Activated naive CD4-positive, alpha-beta T cell treated with anti-CD3 and anti-CD28 coated beads, Interleukin-2, amount 50 U/mL, for 24 hours (primary cell): Measurements from ENCODE around the gene UBALD1.
"Not testable (repeated sequence)": the region's sequence is repeated elsewhere in the genome, so short reads cannot be mapped to it uniquely, and the experiment has no call there.

ENCODE experiments used
- H3K27ac Mint-ChIP-seq: one replicate; pipeline ENCODE4 v1.8.0; 2021; ENCODE audit warnings: mild to moderate bottlenecking, mixed read lengths
- H3K27me3 Mint-ChIP-seq: one replicate; pipeline ENCODE4 v1.8.0; 2021; ENCODE audit warnings: mixed read lengths
- H3K36me3 Mint-ChIP-seq: one replicate; pipeline ENCODE4 v1.8.0; 2021; ENCODE audit warnings: mixed read lengths
- H3K4me1 Mint-ChIP-seq: one replicate; pipeline ENCODE4 v1.8.0; 2021; ENCODE audit warnings: mixed read lengths
- H3K4me3 Mint-ChIP-seq: one replicate; pipeline ENCODE4 v1.8.0; 2021; ENCODE audit warnings: mild to moderate bottlenecking, mixed read lengths
- H3K9me3 Mint-ChIP-seq: one replicate; pipeline ENCODE4 v1.8.0; 2021; ENCODE audit warnings: mixed read lengths

The UBALD1 gene

DNA sequence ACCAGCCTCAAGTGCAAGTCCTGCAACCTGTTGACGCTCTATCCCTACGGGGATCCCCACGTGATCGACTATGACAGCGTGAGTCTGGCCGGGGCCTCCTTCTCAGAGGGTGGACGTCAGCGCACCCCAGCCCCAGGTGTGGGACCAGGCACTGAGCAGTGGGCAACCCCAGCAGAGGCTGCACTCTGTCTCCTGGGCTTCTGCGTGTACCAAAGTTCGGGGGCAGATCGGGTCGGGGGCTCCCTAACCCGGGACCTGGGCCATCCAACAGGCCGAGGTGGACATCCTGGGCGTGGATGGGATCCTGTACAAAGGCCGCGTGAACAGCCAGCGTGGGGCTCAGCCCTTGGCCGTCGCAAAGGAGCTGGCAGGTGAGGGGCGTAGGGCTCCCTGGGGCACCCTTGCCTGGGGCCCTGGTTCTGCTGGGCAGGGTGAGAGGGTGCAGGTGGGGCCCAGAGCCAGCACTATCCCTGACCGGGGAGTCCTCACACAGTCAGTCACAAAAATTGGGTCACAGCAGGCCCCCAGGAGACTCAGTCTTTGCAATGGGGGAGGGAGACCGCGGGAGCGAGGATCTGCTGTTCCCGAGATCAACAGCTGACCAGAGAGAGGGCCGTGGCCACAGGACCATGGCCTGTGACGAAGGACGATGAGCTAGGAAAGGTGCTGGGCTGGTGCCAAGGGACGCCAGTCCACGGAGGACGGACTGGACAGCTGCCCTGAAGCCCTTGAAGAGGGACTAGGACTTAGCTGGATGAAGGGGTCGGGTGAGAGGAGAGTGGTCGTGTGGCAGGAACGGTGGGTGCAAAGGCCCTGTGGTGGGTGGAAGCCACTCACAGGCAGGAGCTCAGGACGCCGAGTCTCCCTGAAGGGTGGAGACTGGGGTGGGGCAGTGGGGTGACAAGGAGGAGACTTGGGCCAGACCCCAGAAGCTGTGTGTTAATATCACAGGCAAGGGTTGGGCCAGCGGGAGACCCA, 20.0 kb downstream of the UBALD1 start:
- no peaks in the 10 kb centered on the region for H3K4me1 Mint-ChIP-seq
- no peak overlapping the region for H3K27ac Mint-ChIP-seq

DNA sequence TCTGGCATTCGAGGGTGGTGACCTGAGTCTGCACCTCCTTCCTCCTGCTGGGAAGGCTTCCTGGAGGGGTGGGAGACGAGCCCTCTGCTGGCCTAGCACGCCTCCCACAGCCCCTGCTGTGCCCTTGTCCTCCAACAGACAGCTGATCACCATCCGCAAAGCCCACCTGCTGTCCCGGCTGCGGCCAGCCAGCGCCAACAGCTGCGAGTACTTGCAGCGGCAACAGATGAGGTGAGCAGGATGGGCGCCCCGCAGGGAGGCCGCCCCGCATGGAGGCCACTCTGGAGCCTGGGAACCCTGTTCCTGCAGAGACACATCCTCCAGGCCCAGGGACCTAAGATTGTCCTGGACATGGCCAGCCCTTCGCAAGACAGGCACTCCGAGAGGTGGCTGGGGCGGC, 21.6 kb downstream of the UBALD1 start:
- Mint-ChIP-seq H3K4me1 (no peaks in the 10 kb centered on the region), H3K27me3 (no peaks in the 10 kb centered on the region), H3K9me3 (no peaks in the 10 kb centered on the region), H3K27ac (no peak overlapping the region), H3K4me3 (no peak overlapping the region), H3K36me3 (no peaks in the 10 kb centered on the region)

More for the DNA sequence above, 20.0 kb downstream of the UBALD1 start:
- Mint-ChIP-seq H3K4me3 (no peak overlapping the region), H3K9me3 (no peaks in the 10 kb centered on the region), H3K36me3 (no peaks in the 10 kb centered on the region), H3K27me3 (no peaks in the 10 kb centered on the region)

DNA sequence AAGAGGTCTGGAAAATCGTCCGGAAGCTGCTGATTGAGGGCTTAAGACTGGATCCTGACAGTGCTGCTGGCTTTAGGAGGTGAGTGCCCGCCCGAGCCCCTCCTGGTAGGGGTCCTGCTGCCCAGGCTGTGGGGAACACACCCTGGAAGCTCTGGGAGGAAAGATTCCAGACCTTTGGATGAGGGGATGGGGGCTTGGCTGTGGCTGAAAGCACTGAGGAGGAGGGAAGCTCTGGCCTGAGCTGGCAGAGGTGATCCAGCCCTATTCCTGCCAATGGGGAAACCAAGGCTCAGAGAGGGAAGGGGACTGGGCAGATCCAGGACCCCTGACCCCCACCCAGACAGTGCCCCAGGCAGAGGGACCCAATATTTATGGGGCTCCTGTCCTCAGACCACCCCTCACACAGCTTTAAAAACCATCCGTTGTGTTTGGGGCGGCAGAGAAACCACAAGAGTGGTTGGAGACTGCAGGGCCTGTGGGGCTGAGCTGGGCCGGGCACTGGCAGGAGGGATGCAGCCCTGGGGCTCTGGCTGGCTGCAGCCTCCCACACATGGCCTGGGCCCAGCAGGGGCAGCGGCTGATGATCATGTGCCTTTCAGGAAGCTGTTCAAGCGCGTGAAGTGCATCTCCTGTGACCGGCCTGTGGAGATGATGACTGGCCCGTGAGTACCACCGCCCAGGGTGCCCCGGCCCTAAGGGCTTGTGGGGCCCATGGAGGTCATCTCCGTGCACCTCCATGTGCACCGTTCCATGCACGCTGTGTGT, 22.8 kb downstream of the UBALD1 start:
- Mint-ChIP-seq H3K4me1 (no peaks in the 10 kb centered on the region), H3K36me3 (no peaks in the 10 kb centered on the region), H3K4me3 (no peak overlapping the region), H3K27me3 (no peaks in the 10 kb centered on the region), H3K9me3 (no peaks in the 10 kb centered on the region), H3K27ac (no peak overlapping the region)

DNA sequence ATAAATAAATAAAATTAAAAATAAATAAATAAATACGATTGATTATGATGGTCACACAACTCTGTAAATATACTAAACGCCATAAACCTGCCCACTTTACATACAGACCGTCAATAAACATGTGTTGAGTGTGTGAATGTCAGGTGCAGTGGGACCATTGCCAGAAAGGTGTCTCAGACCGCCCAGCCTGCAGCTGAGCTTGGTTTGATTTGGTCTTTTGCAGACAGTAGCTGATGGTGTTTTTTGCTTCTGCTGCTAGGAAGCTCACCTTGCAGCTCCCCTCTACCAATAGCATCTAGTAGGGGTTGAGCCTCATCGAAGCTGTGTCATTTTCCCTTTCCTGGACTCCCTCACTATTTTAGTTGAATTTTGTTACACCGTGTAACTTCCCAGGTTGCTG, 23.5 kb downstream of the UBALD1 start:
- Mint-ChIP-seq H3K9me3 (no peaks in the 10 kb centered on the region), H3K4me1 (no peaks in the 10 kb centered on the region), H3K27me3 (no peaks in the 10 kb centered on the region), H3K27ac (no peak overlapping the region), H3K36me3 (no peaks in the 10 kb centered on the region), H3K4me3 (no peak overlapping the region)

DNA sequence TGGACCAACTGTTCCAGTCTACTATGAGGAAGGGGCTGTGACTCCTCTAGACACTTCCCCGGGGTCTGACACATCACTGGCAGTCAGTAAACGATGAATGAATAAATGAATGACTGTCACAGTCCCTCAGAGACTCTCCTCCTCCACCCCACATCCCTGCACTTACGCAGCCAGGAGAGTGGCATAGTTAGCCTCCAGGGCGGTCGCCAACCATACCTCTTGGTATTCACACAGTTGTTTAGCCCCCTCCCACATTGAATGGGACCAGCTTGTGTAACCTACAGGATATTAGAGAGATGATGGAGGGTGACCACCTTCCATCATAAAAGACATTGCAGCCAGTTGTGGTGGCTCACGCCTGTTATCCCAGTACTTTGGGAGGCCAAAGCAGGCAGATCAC, 25.7 kb downstream of the UBALD1 start:
- H3K36me3 Mint-ChIP-seq, result no peaks in the 10 kb centered on the region
- no peaks in the 10 kb centered on the region for H3K9me3 Mint-ChIP-seq
- peaks cover 4% of the 10 kb centered on the region for H3K4me1 Mint-ChIP-seq
- H3K27ac Mint-ChIP-seq, result no peak overlapping the region
- no peak overlapping the region for H3K4me3 Mint-ChIP-seq
- H3K27me3 Mint-ChIP-seq, result peaks cover 3% of the 10 kb centered on the region

DNA sequence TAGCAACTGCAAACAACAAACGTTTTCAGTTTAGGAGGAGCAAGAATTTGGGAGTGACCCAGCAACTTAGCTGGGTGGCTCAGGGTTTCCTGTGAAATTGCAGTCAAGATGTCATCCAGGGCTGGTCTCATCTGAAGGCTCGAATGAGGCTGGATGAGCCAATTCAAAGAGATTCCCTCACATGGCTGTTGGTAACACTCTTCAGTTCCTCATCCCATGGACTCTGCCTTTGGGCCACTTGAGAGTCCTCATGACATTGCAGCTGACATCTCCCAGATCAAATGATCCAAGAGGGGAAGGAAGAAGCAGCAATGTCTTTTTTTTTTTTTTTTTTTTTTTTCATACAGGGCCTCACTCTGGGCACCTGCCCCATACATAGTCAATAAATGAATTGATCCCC, 26.3 kb downstream of the UBALD1 start:
- H3K27ac Mint-ChIP-seq, result no peak overlapping the region
- H3K4me1 Mint-ChIP-seq, result peaks cover 4% of the 10 kb centered on the region
- H3K27me3 Mint-ChIP-seq, result peaks cover 3% of the 10 kb centered on the region
- no peak overlapping the region for H3K4me3 Mint-ChIP-seq
- H3K36me3 Mint-ChIP-seq, result no peaks in the 10 kb centered on the region
- H3K9me3 Mint-ChIP-seq, result no peaks in the 10 kb centered on the region

DNA sequence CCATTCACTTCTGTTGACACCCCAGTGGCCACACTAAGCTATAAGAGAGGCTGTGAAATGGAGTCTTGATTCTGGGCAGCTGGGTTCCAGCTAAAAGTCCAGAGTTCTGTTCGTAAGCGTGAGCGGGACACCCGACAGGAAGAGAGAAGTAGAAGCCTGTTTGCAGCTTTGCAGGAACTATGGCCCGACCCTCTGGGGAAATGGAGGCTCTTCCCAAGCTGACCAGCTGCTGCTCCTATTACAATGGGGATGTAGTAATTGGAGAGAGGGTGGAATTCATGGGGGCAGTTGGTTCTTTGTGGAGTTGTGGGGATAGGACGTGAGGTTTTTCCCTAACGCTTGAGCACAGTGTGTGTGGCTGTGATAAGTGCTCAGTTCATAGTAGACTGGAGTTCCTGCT, 28.4 kb downstream of the UBALD1 start:
- Mint-ChIP-seq H3K4me3 (no peak overlapping the region), H3K27me3 (peaks cover 3% of the 10 kb centered on the region), H3K4me1 (peaks cover 4% of the 10 kb centered on the region), H3K36me3 (no peaks in the 10 kb centered on the region), H3K27ac (no peak overlapping the region), H3K9me3 (no peaks in the 10 kb centered on the region)

DNA sequence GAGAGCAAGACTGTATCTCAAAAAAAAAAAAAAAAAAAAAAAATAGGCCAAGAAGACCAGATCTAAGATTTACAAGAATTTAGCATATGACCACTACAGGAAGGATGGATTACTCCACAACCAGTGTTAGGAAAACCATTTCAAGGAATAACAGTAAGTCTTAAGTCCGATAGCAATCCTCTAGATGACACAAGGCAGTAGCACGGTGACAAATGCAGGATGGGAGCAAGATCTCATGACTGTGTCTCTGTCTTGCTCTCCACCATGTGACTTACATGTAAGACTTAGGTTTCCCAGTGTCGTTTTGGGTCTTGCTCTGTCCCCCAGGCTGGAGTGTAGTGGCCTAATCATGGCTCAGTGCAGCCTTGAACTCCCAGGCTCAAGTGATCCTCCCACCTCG, 30.8 kb downstream of the UBALD1 start:
- Mint-ChIP-seq H3K27ac (no peak overlapping the region), H3K36me3 (no peaks in the 10 kb centered on the region), H3K4me3 (no peak overlapping the region), H3K9me3 (no peaks in the 10 kb centered on the region), H3K4me1 (peaks cover 4% of the 10 kb centered on the region), H3K27me3 (peaks cover 3% of the 10 kb centered on the region)

DNA sequence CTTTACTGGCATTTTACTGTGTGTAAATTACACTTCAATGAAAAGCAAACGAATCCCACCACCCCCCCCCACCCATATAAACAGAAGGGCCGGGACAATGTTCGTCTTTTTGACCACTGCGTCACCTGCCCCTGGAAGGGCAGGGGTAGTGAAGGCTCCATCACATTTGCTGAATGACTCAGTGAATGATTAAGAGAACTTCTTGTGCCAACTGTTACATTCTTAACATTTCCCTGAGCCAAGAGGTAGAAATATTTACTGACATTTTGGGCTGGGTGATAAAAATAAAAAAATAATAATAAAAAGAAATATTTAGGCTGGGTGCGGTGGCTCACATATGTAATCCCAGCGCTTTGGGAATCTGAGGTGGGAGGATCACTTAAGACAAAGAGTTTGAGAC, 34.4 kb downstream of the UBALD1 start:
- Mint-ChIP-seq H3K36me3 (no peaks in the 10 kb centered on the region), H3K27me3 (no peaks in the 10 kb centered on the region), H3K4me1 (no peaks in the 10 kb centered on the region), H3K27ac (no peak overlapping the region), H3K4me3 (no peak overlapping the region), H3K9me3 (no peaks in the 10 kb centered on the region)

DNA sequence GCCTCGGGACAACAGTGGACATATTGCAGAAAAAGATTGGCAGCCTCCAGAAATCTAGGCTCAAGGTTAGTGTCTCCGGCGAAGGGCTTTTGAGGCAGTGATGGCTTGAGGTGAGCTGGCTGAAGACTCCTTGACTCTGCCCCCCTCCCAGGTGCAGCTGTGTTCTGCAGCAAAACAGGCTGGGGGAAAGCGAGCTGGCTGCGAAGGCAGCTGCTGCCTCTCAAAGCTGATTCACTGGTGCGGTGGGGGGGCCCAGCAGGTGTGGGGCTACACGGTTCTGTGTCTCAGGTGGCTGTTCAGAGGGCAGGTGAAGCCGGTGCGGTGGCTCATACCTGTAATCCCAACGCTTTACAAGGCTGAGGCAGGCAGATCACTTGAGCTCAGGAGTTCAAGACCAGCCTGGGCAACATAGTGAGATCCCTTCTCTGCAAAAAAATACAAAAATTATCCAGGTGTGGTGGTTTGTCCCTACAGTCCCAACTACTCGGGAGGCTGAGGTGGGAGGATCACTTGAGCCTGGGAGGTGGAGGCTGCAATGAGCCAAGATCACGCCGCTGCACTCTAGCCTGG, 35.6 kb downstream of the UBALD1 start:
- no peaks in the 10 kb centered on the region for H3K4me1 Mint-ChIP-seq
- H3K27me3 Mint-ChIP-seq, result no peaks in the 10 kb centered on the region
- H3K4me3 Mint-ChIP-seq, result no peak overlapping the region
- no peaks in the 10 kb centered on the region for H3K36me3 Mint-ChIP-seq
- H3K9me3 Mint-ChIP-seq, result no peaks in the 10 kb centered on the region
- no peak overlapping the region for H3K27ac Mint-ChIP-seq

DNA sequence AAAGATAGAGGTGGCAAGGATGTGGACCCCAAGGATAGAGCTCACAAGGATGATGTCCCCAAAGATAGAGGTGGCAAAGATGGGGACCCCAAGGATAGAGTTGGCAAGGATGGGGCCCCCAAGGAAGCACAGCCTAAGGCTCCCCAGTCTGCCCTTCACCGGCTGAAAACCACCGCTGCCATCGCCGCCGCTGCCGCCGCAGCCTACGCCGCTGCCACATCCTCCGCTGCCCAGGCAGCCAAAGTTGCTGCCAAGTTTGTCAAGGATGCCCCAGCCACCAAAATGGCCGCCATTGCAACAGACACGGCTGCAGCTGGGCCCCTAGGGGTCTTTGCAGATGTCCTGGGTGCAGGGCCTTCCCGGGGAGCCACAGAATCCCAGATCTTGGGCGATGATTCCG, 38.7 kb downstream of the UBALD1 start:
- Mint-ChIP-seq H3K27me3 (no peaks in the 10 kb centered on the region), H3K27ac (no peak overlapping the region), H3K4me1 (no peaks in the 10 kb centered on the region), H3K9me3 (no peaks in the 10 kb centered on the region), H3K4me3 (no peak overlapping the region), H3K36me3 (no peaks in the 10 kb centered on the region)

DNA sequence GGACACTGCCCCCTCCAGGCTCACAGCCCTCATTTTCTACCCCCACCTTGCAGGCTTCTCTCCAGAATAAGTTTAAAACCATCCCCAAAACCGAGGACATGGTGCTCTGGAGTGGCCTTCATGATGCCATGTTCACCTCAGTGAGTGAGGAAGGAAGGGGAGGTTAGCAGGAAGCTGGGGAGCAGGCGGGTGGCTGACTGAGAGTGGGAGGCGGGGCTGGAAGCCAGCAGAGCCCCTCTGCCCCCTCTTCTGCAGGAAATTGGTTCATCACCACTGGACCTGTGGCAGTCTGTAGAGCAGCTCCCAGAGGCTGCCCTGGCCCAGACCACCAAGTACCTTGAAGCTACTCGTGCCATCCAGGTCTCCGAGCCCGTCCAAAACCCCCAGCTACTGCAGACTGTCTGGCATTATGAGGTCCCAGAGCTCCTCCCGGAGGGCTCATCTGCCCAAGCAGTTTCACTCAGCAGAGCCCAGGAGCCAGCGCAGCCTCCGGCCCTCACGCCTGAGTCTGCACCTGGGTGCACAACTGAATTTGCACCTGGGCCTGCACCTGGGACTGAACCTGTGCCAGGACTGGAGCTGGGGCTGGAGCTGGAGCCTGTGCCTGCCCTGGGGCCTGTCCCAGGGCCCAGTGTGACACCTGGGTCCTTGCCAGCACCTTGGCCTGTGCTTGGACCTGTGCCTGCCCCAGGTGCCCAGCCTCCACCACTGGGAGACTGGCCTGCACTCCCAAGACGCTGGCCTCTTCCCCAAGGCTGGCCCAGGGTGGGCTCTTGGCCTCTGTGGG, 39.6 kb downstream of the UBALD1 start:
- no peaks in the 10 kb centered on the region for H3K27me3 Mint-ChIP-seq
- no peaks in the 10 kb centered on the region for H3K36me3 Mint-ChIP-seq
- no peaks in the 10 kb centered on the region for H3K4me1 Mint-ChIP-seq
- H3K27ac Mint-ChIP-seq, result no peak overlapping the region
- no peak overlapping the region for H3K4me3 Mint-ChIP-seq
- H3K9me3 Mint-ChIP-seq, result no peaks in the 10 kb centered on the region

DNA sequence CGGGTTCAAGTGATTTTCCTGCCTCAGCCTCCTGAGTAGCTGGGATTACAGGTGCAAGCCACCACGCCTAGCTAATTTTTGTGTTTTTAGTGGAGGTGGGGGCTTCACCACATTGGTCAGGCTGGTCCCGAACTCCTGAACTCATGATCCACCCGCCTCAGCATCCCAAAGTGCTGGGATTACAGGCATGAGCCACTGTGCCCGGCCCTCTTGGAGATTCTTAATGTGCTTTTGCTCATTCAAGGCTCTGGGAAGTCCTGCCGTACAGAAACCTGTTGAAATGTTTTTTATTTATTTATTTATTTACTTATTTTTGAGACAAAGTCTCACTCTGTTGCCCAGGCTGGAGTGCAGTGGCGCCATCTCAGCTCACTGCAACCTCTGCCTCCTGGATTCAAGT, 40.8 kb downstream of the UBALD1 start:
- H3K4me3 Mint-ChIP-seq, H3K27ac Mint-ChIP-seq, H3K27me3 Mint-ChIP-seq, H3K36me3 Mint-ChIP-seq, H3K4me1 Mint-ChIP-seq, H3K9me3 Mint-ChIP-seq: not testable (repeated sequence)

DNA sequence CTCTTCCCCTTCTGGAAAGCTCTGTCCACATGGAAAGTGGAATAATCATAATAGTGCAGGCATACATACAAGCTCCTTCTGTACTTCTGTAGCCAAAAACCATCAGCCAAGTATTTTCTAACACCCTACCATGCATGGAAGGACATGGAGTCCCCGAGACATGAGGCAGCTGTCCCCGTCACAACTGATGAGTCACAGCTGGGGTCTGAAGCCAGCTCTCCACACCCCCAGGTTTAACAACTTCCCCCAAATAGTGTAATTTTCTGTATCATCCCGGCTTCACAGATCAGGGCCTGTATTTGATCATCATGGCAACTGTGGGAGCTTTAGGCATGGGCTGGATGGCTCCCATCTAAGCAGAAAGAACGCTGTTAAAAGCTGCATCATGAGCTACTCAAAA, 42.0 kb downstream of the UBALD1 start:
- no peaks in the 10 kb centered on the region for H3K36me3 Mint-ChIP-seq
- no peak overlapping the region for H3K4me3 Mint-ChIP-seq
- H3K9me3 Mint-ChIP-seq, result no peaks in the 10 kb centered on the region
- no peak overlapping the region for H3K27ac Mint-ChIP-seq
- H3K4me1 Mint-ChIP-seq, result no peaks in the 10 kb centered on the region
- H3K27me3 Mint-ChIP-seq, result no peaks in the 10 kb centered on the region

DNA sequence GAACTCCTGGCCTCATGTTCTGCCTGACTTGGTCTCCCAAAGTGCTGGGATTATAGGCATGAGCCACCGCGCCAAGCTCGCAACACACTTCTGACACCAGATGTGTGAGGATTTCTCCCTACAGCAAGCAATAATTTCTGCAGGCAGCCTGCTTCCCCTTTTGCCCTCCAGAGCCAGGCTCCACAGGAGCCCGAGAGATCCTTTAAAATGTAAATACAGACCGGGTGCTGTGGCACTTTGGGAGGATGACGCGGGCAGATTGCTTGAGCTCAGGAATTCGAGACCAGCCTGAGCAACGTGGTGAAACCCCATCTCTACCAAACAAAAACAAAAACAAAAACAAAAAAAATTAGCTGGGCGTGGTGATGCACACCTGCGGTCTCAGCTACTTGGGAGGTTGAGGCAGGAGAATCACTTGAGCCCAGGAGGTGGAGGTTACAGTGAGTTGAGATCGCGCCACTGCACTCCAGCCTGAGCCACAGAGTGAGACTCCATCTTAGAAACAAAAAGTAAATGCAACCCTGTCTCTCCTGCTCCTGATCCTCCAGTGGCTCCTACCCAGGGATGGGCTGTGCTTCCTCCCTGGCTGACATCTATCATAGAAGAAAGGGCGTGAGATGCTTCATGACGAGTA, 43.9 kb downstream of the UBALD1 start:
- Mint-ChIP-seq H3K27ac (no peak overlapping the region), H3K9me3 (no peaks in the 10 kb centered on the region), H3K4me3 (no peak overlapping the region), H3K4me1 (no peaks in the 10 kb centered on the region), H3K27me3 (no peaks in the 10 kb centered on the region), H3K36me3 (no peaks in the 10 kb centered on the region)
